G401 (cell line): ENCODE measurements around the gene COX7B. TPM values are rescaled to one million over a fixed set of nuclear protein-coding genes. Genes with fewer than 3 reads are reported as not detected.
"Not testable (repeated sequence)": the region's sequence is repeated elsewhere in the genome, so short reads cannot be mapped to it uniquely, and the experiment has no call there.

Experiments
- DNase-seq: peaks from one replicate; pipeline ENCODE4 v3.0.0-alpha.2; 2015; ENCODE audit warnings: low spot score
- in situ Hi-C: cut with HindIII; loops from 2 replicates; pipeline ENCODE4 v1.10.0; 2016; ENCODE audit warnings: low sequenced_read_pairs, mixed read lengths
- total RNA-seq: library from RNA; depleted of rRNA; stranded (reverse); fragments of >200 nt; shearing (Covaris generic); gene quantifications from 2 replicates; pipeline ENCODE4 v1.2.3, GENCODE V29; 2014; rRNA removed

The COX7B gene
- total RNA-seq, 1 experiment from 2014 or later = 408 TPM

- in situ Hi-C loops = no loop called here
- no peak for DNase-seq
Measured at GRCh38 chrX:77937291-77937690, 38.0 kb downstream of the COX7B start.

- in situ Hi-C loops = no loop called here
- DNase-seq = no peak
Measured at GRCh38 chrX:77938083-77938680, 38.9 kb downstream of the COX7B start.

GRCh38 chrX:77945031-77945430 is 45.8 kb downstream of the COX7B start:
- in situ Hi-C loops = not testable (repeated sequence)

GRCh38 chrX:77945910-77946545 is 46.8 kb downstream of the COX7B start:
- DNase-seq = no peak

More at GRCh38 chrX:77945031-77945430, 45.8 kb downstream of the COX7B start:
- not testable (repeated sequence) for DNase-seq

GRCh38 chrX:77946571-77946970 is 47.3 kb downstream of the COX7B start:
- DNase-seq = no peak
- in situ Hi-C loops = no loop called here

More at GRCh38 chrX:77945910-77946545, 46.8 kb downstream of the COX7B start:
- in situ Hi-C loops = no loop called here

GRCh38 chrX:77949840-77950239 is 50.6 kb downstream of the COX7B start:
- DNase-seq = peak; percentile 3
- in situ Hi-C loops = no loop called here

- DNase-seq = no peak
- in situ Hi-C loops = no loop called here
Measured at GRCh38 chrX:77952173-77952572, 52.9 kb downstream of the COX7B start.

- DNase-seq = no peak
- in situ Hi-C loops = no loop called here
Measured at GRCh38 chrX:77953302-77953701, 54.0 kb downstream of the COX7B start.

- DNase-seq = no peak
- in situ Hi-C loops = no loop called here
Measured at GRCh38 chrX:77953708-77954107, 54.4 kb downstream of the COX7B start.

Other genes with a start within 250 kb of the COX7B start
- 16.6 and 40.4 TPM in 2 replicates for gene ATRX, start 113.3 kb upstream of the COX7B start, total RNA-seq
- 49.5 and 76.5 TPM in 2 replicates for gene MAGT1, start 4.0 kb upstream of the COX7B start, total RNA-seq
- gene ATP7A, start 11.2 kb downstream of the COX7B start, total RNA-seq = 1.4 and 5.2 TPM in 2 replicates
- gene PGAM4, start 70.2 kb downstream of the COX7B start, total RNA-seq = 0.17 TPM in 1 of 2 replicates, not detected in the other
- 171 and 205 TPM in 2 replicates for gene PGK1, start 204.8 kb downstream of the COX7B start, total RNA-seq
- gene TAF9B, start 240.2 kb downstream of the COX7B start, total RNA-seq = 26.0 and 43.0 TPM in 2 replicates